Ishikawa (cell line): ENCODE measurements around the gene NMD3.

ENCODE experiments used
- CEBPB ChIP-seq: IDR thresholded peaks from 2 replicates; pipeline ENCODE4 v1.6.1; 2012
- CREB1 ChIP-seq: IDR thresholded peaks from 2 replicates; pipeline ENCODE4 v1.6.1; 2012; ENCODE audit warnings: low read depth
- EGR1 ChIP-seq: IDR thresholded peaks from 2 replicates; pipeline ENCODE4 v1.6.1; 2012
- EP300 ChIP-seq: IDR thresholded peaks from 2 replicates; pipeline ENCODE4 v1.6.1; 2012; ENCODE audit warnings: borderline replicate concordance
- FOXM1 ChIP-seq: IDR thresholded peaks from 2 replicates; pipeline ENCODE4 v1.6.1; 2012; ENCODE audit warnings: low read depth, borderline replicate concordance
- NFIC ChIP-seq: IDR thresholded peaks from 2 replicates; pipeline ENCODE4 v1.6.1; 2012
- RAD21 ChIP-seq: IDR thresholded peaks from 2 replicates; pipeline ENCODE4 v1.6.1; 2012; ENCODE audit warnings: low read depth
- TAF1 ChIP-seq: IDR thresholded peaks from 2 replicates; pipeline ENCODE4 v1.6.1; 2012; ENCODE audit warnings: low read depth, mild to moderate bottlenecking
- TCF12 ChIP-seq: IDR thresholded peaks from 2 replicates; pipeline ENCODE4 v1.6.1; 2012; ENCODE audit warnings: low read depth
- YY1 ChIP-seq: IDR thresholded peaks from 2 replicates; pipeline ENCODE4 v1.6.1; 2012; ENCODE audit warnings: low read depth
- ZBTB7A ChIP-seq: IDR thresholded peaks from 2 replicates; pipeline ENCODE4 v1.6.1; 2012; ENCODE audit warnings: low read depth
- TF ChIP-seq, protein P1 (sequence below): IDR thresholded peaks from 2 replicates; pipeline ENCODE4 v1.6.1; 2012
- TF ChIP-seq, protein P2 (sequence below): IDR thresholded peaks from 2 replicates; pipeline ENCODE4 v1.6.1; 2012

DNA sequence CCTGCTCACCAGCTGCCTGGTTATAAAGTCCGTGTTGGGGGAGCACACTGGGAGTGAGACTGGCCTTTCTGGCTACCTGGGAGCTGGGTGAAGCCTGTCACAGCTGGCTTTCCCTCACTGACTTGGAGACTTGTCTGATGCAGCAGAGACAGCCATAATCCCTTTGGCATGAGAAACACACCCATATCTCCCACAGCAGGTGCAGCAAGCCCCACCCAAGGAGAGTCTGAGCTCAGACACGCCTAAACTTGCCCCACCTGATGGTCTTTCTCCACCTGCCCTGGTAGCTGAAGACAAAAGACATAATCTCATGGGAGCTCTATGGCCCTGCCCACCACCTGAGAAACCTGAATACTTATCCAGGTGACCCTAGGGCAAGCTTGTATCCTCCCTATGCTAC is 54.8 kb downstream of the NMD3 start:
- TF ChIP-seq EP300, result no peak
- TF ChIP-seq CREB1, result no peak
- no peak for TF ChIP-seq YY1
- TF ChIP-seq, protein P1, sequence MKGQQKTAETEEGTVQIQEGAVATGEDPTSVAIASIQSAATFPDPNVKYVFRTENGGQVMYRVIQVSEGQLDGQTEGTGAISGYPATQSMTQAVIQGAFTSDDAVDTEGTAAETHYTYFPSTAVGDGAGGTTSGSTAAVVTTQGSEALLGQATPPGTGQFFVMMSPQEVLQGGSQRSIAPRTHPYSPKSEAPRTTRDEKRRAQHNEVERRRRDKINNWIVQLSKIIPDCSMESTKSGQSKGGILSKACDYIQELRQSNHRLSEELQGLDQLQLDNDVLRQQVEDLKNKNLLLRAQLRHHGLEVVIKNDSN, result no peak
- no peak for TF ChIP-seq FOXM1
- TF ChIP-seq TAF1, result no peak
- no peak for TF ChIP-seq TCF12
- TF ChIP-seq RAD21, result no peak
- no peak for TF ChIP-seq CEBPB
- no peak for TF ChIP-seq EGR1
- TF ChIP-seq, protein P2, sequence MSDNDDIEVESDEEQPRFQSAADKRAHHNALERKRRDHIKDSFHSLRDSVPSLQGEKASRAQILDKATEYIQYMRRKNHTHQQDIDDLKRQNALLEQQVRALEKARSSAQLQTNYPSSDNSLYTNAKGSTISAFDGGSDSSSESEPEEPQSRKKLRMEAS, result no peak
- no peak for TF ChIP-seq ZBTB7A
- TF ChIP-seq NFIC, result no peak
